Neuron (in vitro differentiated cells): ENCODE measurements around the gene USP15.
A peak's percentile ranks its signal among the peaks of the same experiment; 100 is the strongest.

ENCODE experiments used
- H2AFZ ChIP-seq: one replicate; pipeline ENCODE4 v1.6.1; 2013; ENCODE audit warnings: low read depth, mild to moderate bottlenecking, inconsistent platforms, low read length, moderate library complexity
- H3K27me3 ChIP-seq: one replicate; pipeline ENCODE4 v1.6.1; 2013; ENCODE audit warnings: low read length; ENCODE audit not compliant: insufficient read depth
- H3K36me3 ChIP-seq: one replicate; pipeline ENCODE4 v1.6.1; 2013; ENCODE audit warnings: low read length; ENCODE audit not compliant: insufficient read depth
- H3K4me1 ChIP-seq: one replicate; pipeline ENCODE4 v1.6.1; 2013; ENCODE audit warnings: low read length; ENCODE audit not compliant: insufficient read depth
- H3K4me3 ChIP-seq: 2 replicates; pipeline ENCODE4 v1.5.1; 2013; ENCODE audit warnings: mild to moderate bottlenecking, low read length, moderate library complexity
- H3K9me3 ChIP-seq: one replicate; pipeline ENCODE4 v1.6.1; 2013; ENCODE audit warnings: low read length

The USP15 gene

GRCh38 chr12:62247281-62248045, 12.7 kb upstream of the USP15 start:
- no peaks in the 10 kb centered on the region for H3K9me3 ChIP-seq
- no peak overlapping the region for H2AFZ ChIP-seq
- H3K4me1 ChIP-seq, result peaks cover 6% of the 10 kb centered on the region
- H3K36me3 ChIP-seq, result no peaks in the 10 kb centered on the region
- H3K27me3 ChIP-seq, result no peaks in the 10 kb centered on the region
- no peak overlapping the region for H3K4me3 ChIP-seq

- no peaks in the 10 kb centered on the region for H3K36me3 ChIP-seq
- no peak overlapping the region for H2AFZ ChIP-seq
- no peaks in the 10 kb centered on the region for H3K27me3 ChIP-seq
- no peak overlapping the region for H3K4me3 ChIP-seq
- peaks cover 5% of the 10 kb centered on the region for H3K4me1 ChIP-seq
- no peaks in the 10 kb centered on the region for H3K9me3 ChIP-seq
These were observed 11.3 kb upstream of the USP15 start for GRCh38 chr12:62248873-62249272.

- no peaks in the 10 kb centered on the region for H3K9me3 ChIP-seq
- H3K36me3 ChIP-seq, result no peaks in the 10 kb centered on the region
- H3K4me3 ChIP-seq, result no peak overlapping the region
- no peak overlapping the region for H2AFZ ChIP-seq
- peaks cover 5% of the 10 kb centered on the region for H3K4me1 ChIP-seq
- no peaks in the 10 kb centered on the region for H3K27me3 ChIP-seq
These were observed 10.8 kb upstream of the USP15 start for GRCh38 chr12:62249419-62249818.

GRCh38 chr12:62250671-62251608, 9.3 kb upstream of the USP15 start:
- H2AFZ ChIP-seq, result no peak overlapping the region
- H3K9me3 ChIP-seq, result no peaks in the 10 kb centered on the region
- H3K4me3 ChIP-seq, result no peak overlapping the region
- H3K36me3 ChIP-seq, result no peaks in the 10 kb centered on the region
- peaks cover 5% of the 10 kb centered on the region for H3K4me1 ChIP-seq
- no peaks in the 10 kb centered on the region for H3K27me3 ChIP-seq

- Histone ChIP-seq H3K36me3 (no peaks in the 10 kb centered on the region), H2AFZ (no peak overlapping the region), H3K4me1 (peaks cover 5% of the 10 kb centered on the region), H3K9me3 (no peaks in the 10 kb centered on the region), H3K27me3 (no peaks in the 10 kb centered on the region), H3K4me3 (no peak overlapping the region)
These were observed 8.6 kb upstream of the USP15 start for GRCh38 chr12:62251609-62251958.

- no peak overlapping the region for H3K4me3 ChIP-seq
- no peaks in the 10 kb centered on the region for H3K36me3 ChIP-seq
- H3K27me3 ChIP-seq, result no peaks in the 10 kb centered on the region
- H2AFZ ChIP-seq, result no peak overlapping the region
- no peaks in the 10 kb centered on the region for H3K9me3 ChIP-seq
- peaks cover 5% of the 10 kb centered on the region for H3K4me1 ChIP-seq
These were observed 7.6 kb upstream of the USP15 start for GRCh38 chr12:62252576-62252975.

- Histone ChIP-seq H3K9me3 (no peaks in the 10 kb centered on the region), H3K27me3 (no peaks in the 10 kb centered on the region), H3K36me3 (no peaks in the 10 kb centered on the region), H3K4me1 (peaks cover 11% of the 10 kb centered on the region), H2AFZ (no peak overlapping the region), H3K4me3 (no peak overlapping the region)
These were observed 5.2 kb upstream of the USP15 start for GRCh38 chr12:62254967-62255366.

- Histone ChIP-seq H3K36me3 (no peaks in the 10 kb centered on the region), H3K27me3 (no peaks in the 10 kb centered on the region), H3K4me1 (peaks cover 10% of the 10 kb centered on the region), H2AFZ (no peak overlapping the region), H3K9me3 (no peaks in the 10 kb centered on the region), H3K4me3 (no peak overlapping the region)
These were observed 3.7 kb upstream of the USP15 start for GRCh38 chr12:62256408-62257096.

- no peaks in the 10 kb centered on the region for H3K27me3 ChIP-seq
- no peak overlapping the region for H2AFZ ChIP-seq
- H3K4me1 ChIP-seq, result peaks cover 14% of the 10 kb centered on the region
- H3K9me3 ChIP-seq, result no peaks in the 10 kb centered on the region
- H3K4me3 ChIP-seq, result no peak overlapping the region
- H3K36me3 ChIP-seq, result no peaks in the 10 kb centered on the region
These were observed 2.0 kb upstream of the USP15 start for GRCh38 chr12:62258231-62258630.

GRCh38 chr12:62258941-62259630, 1.1 kb upstream of the USP15 start:
- H2AFZ ChIP-seq, result peak overlapping the region; percentile 97
- H3K27me3 ChIP-seq, result no peaks in the 10 kb centered on the region
- peak overlapping the region; percentile 87 for H3K4me3 ChIP-seq
- no peaks in the 10 kb centered on the region for H3K36me3 ChIP-seq
- H3K9me3 ChIP-seq, result no peaks in the 10 kb centered on the region
- H3K4me1 ChIP-seq, result peaks cover 14% of the 10 kb centered on the region

- no peaks in the 10 kb centered on the region for H3K36me3 ChIP-seq
- H3K27me3 ChIP-seq, result no peaks in the 10 kb centered on the region
- H3K9me3 ChIP-seq, result no peaks in the 10 kb centered on the region
- peaks cover 14% of the 10 kb centered on the region for H3K4me1 ChIP-seq
- peak overlapping the region; percentile 97 for H2AFZ ChIP-seq
- peak overlapping the region; percentile 87 for H3K4me3 ChIP-seq
These were observed 592 bp upstream of the USP15 start for GRCh38 chr12:62259631-62259992.

- no peaks in the 10 kb centered on the region for H3K27me3 ChIP-seq
- H3K4me1 ChIP-seq, result peaks cover 14% of the 10 kb centered on the region
- peak overlapping the region; percentile 88 for H2AFZ ChIP-seq
- H3K4me3 ChIP-seq, result peak overlapping the region; percentile 87
- H3K36me3 ChIP-seq, result no peaks in the 10 kb centered on the region
- no peaks in the 10 kb centered on the region for H3K9me3 ChIP-seq
These were observed 804 bp downstream of the USP15 start for GRCh38 chr12:62260733-62261683.
